ENCODE data around the gene TRAPPC3. TPM values are rescaled to one million over a fixed set of nuclear protein-coding genes. Genes with fewer than 3 reads are reported as not detected.

TRAPPC3 gene
- total and polyA plus RNA-seq, 9 of the 15 experiments (the other 6 are each of a cell fraction or from before 2014, with no cell fraction given) = 20.6 to 141 (median 112) TPM

- TF ChIP-seq CTCF (IDR thresholded peaks at IDR 0.05 in 2 of 3, conservative IDR thresholded peaks at IDR 0.05 in 1 of 3; ENCODE audit: insufficient read depth in 2 of 3, low read depth in 1 of 3, low read length in 3 of 3) (no peak), TAF7 (tag; IDR thresholded peaks at IDR 0.05) (no peak), DMBX1 (CRISPR knock-in tag; IDR thresholded peaks at IDR 0.05; ENCODE audit: borderline replicate concordance) (peak; percentile 24; the same call in 1 of the 2 replicates), ETV5 (CRISPR knock-in tag; IDR thresholded peaks at IDR 0.05; ENCODE audit: low read depth) (no peak), LARP7 (IDR thresholded peaks at IDR 0.05) (peak; percentile 93; the same call in 1 of the 2 replicates), SAFB2 (IDR thresholded peaks at IDR 0.05; ENCODE audit: borderline replicate concordance, low read depth, low read length, severe bottlenecking) (no peak), CREBBP (IDR thresholded peaks at IDR 0.05; ENCODE audit: low read depth, low read length) (no peak), ZBTB17 (CRISPR knock-in tag; IDR thresholded peaks at IDR 0.05) (0 out of 2 replicates have a peak, but pooled peaks have one; percentile 20), ZNF316 (IDR thresholded peaks at IDR 0.05) (no peak; the same call in 1 of the 2 replicates), SNAPC5 (CRISPR knock-in tag; IDR thresholded peaks at IDR 0.05) (no peak), SMAD4 (CRISPR knock-in tag; conservative IDR thresholded peaks at IDR 0.05) (peak; percentile 58; the same call in 1 of the 2 replicates), FOXK2 (conservative IDR thresholded peaks at IDR 0.05 in 1 of 2, IDR thresholded peaks at IDR 0.05 in 1 of 2; ENCODE audit: low read depth in 2 of 2) (peak; percentile 76 to 83), ATF3 (IDR thresholded peaks at IDR 0.05) (0 out of 2 replicates have a peak, but pooled peaks have one; percentile 30), ATF3 (CRISPR knock-in tag; conservative IDR thresholded peaks at IDR 0.05) (no peak), BCOR (IDR thresholded peaks at IDR 0.05) (0 out of 2 replicates have a peak, but pooled peaks have one; percentile 48), SRSF1 (IDR thresholded peaks at IDR 0.05; ENCODE audit: low read depth, low read length) (no peak), ARID3A (IDR thresholded peaks at IDR 0.05; ENCODE audit: borderline replicate concordance, low read depth, low read length) (no peak), ZNF197 (CRISPR knock-in tag; IDR thresholded peaks at IDR 0.05; ENCODE audit: low read depth) (no peak)
- TF ChIP-seq, protein P1, sequence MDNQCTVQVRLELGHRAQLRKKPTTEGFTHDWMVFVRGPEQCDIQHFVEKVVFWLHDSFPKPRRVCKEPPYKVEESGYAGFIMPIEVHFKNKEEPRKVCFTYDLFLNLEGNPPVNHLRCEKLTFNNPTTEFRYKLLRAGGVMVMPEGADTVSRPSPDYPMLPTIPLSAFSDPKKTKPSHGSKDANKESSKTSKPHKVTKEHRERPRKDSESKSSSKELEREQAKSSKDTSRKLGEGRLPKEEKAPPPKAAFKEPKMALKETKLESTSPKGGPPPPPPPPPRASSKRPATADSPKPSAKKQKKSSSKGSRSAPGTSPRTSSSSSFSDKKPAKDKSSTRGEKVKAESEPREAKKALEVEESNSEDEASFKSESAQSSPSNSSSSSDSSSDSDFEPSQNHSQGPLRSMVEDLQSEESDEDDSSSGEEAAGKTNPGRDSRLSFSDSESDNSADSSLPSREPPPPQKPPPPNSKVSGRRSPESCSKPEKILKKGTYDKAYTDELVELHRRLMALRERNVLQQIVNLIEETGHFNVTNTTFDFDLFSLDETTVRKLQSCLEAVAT (IDR thresholded peaks at IDR 0.05) = peak in 1 of 2 experiments; percentile 73; a peak in 1 of 4 replicates
- TF ChIP-seq, protein P2, sequence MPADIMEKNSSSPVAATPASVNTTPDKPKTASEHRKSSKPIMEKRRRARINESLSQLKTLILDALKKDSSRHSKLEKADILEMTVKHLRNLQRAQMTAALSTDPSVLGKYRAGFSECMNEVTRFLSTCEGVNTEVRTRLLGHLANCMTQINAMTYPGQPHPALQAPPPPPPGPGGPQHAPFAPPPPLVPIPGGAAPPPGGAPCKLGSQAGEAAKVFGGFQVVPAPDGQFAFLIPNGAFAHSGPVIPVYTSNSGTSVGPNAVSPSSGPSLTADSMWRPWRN (IDR thresholded peaks at IDR 0.05; ENCODE audit: low read depth) = no peak
Measured at GRCh38 chr1:36161641-36162531, 12.6 kb upstream of the TRAPPC3 start (continued).

Data from K562 (cell line).